ENCODE data around the gene TMIGD3. TPM values are rescaled to one million over a fixed set of nuclear protein-coding genes. Genes with fewer than 3 reads are reported as not detected.

Gene TMIGD3
- total RNA-seq, 2 donors from 2014 or later, result 4.7 to 20.0 TPM

- Histone ChIP-seq H3K27me3 (replicated peaks; ENCODE audit: insufficient read depth) (no peaks in the 10 kb centered on the region), H3K27ac (no peak overlapping the region), H3K4me3 (peak overlapping the region; percentile 79), H3K36me3 (no peaks in the 10 kb centered on the region), H3K9me3 (no peaks in the 10 kb centered on the region), H3K4me1 (ENCODE audit: control insufficient read depth in 1 of 2, low read depth in 2 of 2) (peaks cover 24 to 61% of the 10 kb centered on the region in 2 donors)
- DNase-seq (ENCODE audit: low spot score) (no peak), ATAC-seq (ENCODE audit: insufficient number of reproducible peaks, low FRiP score, low read depth) (no peak)
- TF ChIP-seq CTCF (IDR thresholded peaks at IDR 0.05), result no peak
Measured at GRCh38 chr1:111450185-111450584, 53.2 kb downstream of the TMIGD3 start.

GRCh38 chr1:111449703-111450017, 53.8 kb downstream of the TMIGD3 start:
- no peaks in the 10 kb centered on the region for H3K9me3 ChIP-seq
- no peaks in the 10 kb centered on the region for H3K27me3 ChIP-seq (replicated peaks; ENCODE audit: insufficient read depth)
- peaks cover 24 to 58% of the 10 kb centered on the region in 2 donors for H3K4me1 ChIP-seq (ENCODE audit: control insufficient read depth in 1 of 2, low read depth in 2 of 2)
- DNase-seq (ENCODE audit: low spot score) (no peak), ATAC-seq (ENCODE audit: insufficient number of reproducible peaks, low FRiP score, low read depth) (no peak)
- H3K4me3 ChIP-seq, result peak overlapping the region; percentile 79
- H3K27ac ChIP-seq, result peak overlapping the region; percentile 58 to 86
- no peaks in the 10 kb centered on the region for H3K36me3 ChIP-seq
- TF ChIP-seq CTCF (IDR thresholded peaks at IDR 0.05), result no peak

- ATAC-seq (ENCODE audit: insufficient number of reproducible peaks, low FRiP score, low read depth) (peak; percentile 100), DNase-seq (ENCODE audit: low spot score) (peak; percentile 86)
- no peaks in the 10 kb centered on the region for H3K36me3 ChIP-seq
- peak within 1 kb of the TSS; percentile 58 to 86 for H3K27ac ChIP-seq
- H3K27me3 ChIP-seq (replicated peaks; ENCODE audit: insufficient read depth), result no peaks in the 10 kb centered on the region
- TF ChIP-seq CTCF (IDR thresholded peaks at IDR 0.05), result no peak
- H3K4me1 ChIP-seq (ENCODE audit: control insufficient read depth in 1 of 2, low read depth in 2 of 2), result peaks cover 24 to 53% of the 10 kb centered on the region in 2 donors
- no peaks in the 10 kb centered on the region for H3K9me3 ChIP-seq
- peak within 1 kb of the TSS; percentile 79 for H3K4me3 ChIP-seq
Measured at GRCh38 chr1:111448918-111449702, 54.3 kb downstream of the TMIGD3 start, which contains the start of the genes ATP5PB and WDR77. TSS of gene ATP5PB (plus strand) at chr1:111449464. CDS start at chr1:111449542, 78 bp downstream. TSS of gene WDR77 (minus strand) at chr1:111449256. CDS start at chr1:111449169, 87 bp downstream.

- TF ChIP-seq CTCF (IDR thresholded peaks at IDR 0.05), result no peak
- Histone ChIP-seq H3K4me3 (peak overlapping the region; percentile 79), H3K27me3 (replicated peaks; ENCODE audit: insufficient read depth) (no peaks in the 10 kb centered on the region), H3K9me3 (no peaks in the 10 kb centered on the region), H3K36me3 (peaks cover 5% of the 10 kb centered on the region), H3K27ac (peak overlapping the region; percentile 57 to 58), H3K4me1 (ENCODE audit: control insufficient read depth in 1 of 2, low read depth in 2 of 2) (peaks cover 24 to 47% of the 10 kb centered on the region in 2 donors)
- DNase-seq (ENCODE audit: low spot score) (no peak), ATAC-seq (ENCODE audit: insufficient number of reproducible peaks, low FRiP score, low read depth) (no peak)
Measured at GRCh38 chr1:111448482-111448917, 54.9 kb downstream of the TMIGD3 start.

GRCh38 chr1:111446967-111447892, 56.2 kb downstream of the TMIGD3 start:
- Histone ChIP-seq H3K9me3 (no peaks in the 10 kb centered on the region), H3K4me3 (no peak overlapping the region), H3K27ac (no peak overlapping the region), H3K4me1 (ENCODE audit: control insufficient read depth in 1 of 2, low read depth in 2 of 2) (peaks cover 22 to 38% of the 10 kb centered on the region in 2 donors), H3K27me3 (replicated peaks; ENCODE audit: insufficient read depth) (no peaks in the 10 kb centered on the region), H3K36me3 (peaks cover 18% of the 10 kb centered on the region)
- DNase-seq (ENCODE audit: low spot score) (no peak), ATAC-seq (ENCODE audit: insufficient number of reproducible peaks, low FRiP score, low read depth) (no peak)
- TF ChIP-seq CTCF (IDR thresholded peaks at IDR 0.05), result no peak
